ENCODE results near the gene RBM38. TPM values are rescaled to one million over a fixed set of nuclear protein-coding genes. Genes with fewer than 3 reads are reported as not detected.

Gene RBM38
- total and polyA plus RNA-seq, 7 donors, result 73.2 to 308 (median 135) TPM

DNA sequence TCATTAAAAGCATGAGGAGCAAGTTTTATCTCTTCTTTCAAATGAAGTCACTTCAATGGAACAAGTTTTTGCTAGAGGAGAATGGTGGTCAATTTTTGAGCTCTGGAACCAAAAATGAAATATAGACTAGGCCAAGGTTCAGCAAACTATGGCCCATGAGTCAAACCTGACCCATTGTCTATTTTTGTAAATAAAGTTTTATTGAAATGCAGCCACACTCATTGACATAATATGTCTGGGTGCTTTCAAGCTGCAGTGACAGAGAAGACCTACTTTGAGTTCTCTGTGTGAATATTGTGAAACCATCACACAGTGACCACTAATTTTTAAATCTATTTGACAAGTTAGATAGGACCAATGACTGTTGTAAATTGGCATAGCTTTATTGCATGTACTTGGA lies 26.7 kb upstream of the RBM38 start:
- intact Hi-C loops (cut with DNase I), result no loop called here
- H3K27ac ChIP-seq, result no peak overlapping the region
- no peaks in the 10 kb centered on the region for H3K27me3 ChIP-seq (ENCODE audit: insufficient read depth in 3 of 3, low read length in 2 of 3)
- no peaks in the 10 kb centered on the region for H3K9me3 ChIP-seq
- TF ChIP-seq, protein P1, sequence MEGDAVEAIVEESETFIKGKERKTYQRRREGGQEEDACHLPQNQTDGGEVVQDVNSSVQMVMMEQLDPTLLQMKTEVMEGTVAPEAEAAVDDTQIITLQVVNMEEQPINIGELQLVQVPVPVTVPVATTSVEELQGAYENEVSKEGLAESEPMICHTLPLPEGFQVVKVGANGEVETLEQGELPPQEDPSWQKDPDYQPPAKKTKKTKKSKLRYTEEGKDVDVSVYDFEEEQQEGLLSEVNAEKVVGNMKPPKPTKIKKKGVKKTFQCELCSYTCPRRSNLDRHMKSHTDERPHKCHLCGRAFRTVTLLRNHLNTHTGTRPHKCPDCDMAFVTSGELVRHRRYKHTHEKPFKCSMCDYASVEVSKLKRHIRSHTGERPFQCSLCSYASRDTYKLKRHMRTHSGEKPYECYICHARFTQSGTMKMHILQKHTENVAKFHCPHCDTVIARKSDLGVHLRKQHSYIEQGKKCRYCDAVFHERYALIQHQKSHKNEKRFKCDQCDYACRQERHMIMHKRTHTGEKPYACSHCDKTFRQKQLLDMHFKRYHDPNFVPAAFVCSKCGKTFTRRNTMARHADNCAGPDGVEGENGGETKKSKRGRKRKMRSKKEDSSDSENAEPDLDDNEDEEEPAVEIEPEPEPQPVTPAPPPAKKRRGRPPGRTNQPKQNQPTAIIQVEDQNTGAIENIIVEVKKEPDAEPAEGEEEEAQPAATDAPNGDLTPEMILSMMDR (IDR thresholded peaks at IDR 0.05), result no peak
- ATAC-seq (no peak), DNase-seq (no peak)
- H3K4me1 ChIP-seq, result no peaks in the 10 kb centered on the region
- H3K4me3 ChIP-seq, result no peak overlapping the region
- H3K36me3 ChIP-seq (ENCODE audit: insufficient read depth in 1 of 2, low read depth in 1 of 2), result peaks cover 25 to 79% of the 10 kb centered on the region in 2 donors

DNA sequence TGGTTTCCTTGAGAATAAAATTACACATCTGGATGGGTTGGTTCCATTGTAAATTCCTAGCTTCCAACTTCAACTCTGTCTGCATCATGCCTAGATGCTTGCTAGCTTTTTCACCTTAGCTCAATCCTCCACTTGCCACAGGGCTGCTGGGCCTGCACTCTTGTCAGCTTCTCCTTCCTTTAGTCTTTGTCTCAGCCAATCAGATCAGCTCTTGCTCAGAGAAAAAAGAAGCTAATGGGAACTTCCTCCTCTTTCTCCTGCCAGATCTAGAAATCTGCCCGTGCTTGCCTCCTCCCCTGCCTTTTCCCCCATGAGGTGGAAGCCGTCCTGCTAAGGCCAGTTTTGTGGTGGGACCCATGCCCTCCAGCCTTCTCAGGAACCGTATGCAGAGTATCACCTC lies 21.6 kb upstream of the RBM38 start:
- no peak overlapping the region for H3K27ac ChIP-seq
- no peak for ATAC-seq
- H3K4me3 ChIP-seq, result no peak overlapping the region
- TF ChIP-seq, protein P1 (IDR thresholded peaks at IDR 0.05), result no peak
- intact Hi-C loops (cut with DNase I), result no loop called here
- no peaks in the 10 kb centered on the region for H3K27me3 ChIP-seq (ENCODE audit: insufficient read depth in 3 of 3, low read length in 2 of 3)
- H3K4me1 ChIP-seq, result no peaks in the 10 kb centered on the region
- DNase-seq, result no peak
- H3K9me3 ChIP-seq, result no peaks in the 10 kb centered on the region
- WGBS, 3 donors, result 78 to 86% (median 81%) methylated on average over 3 of the region's 3 CpGs
- H3K36me3 ChIP-seq (ENCODE audit: insufficient read depth in 1 of 2, low read depth in 1 of 2), result peaks cover 40 to 100% of the 10 kb centered on the region in 2 donors

DNA sequence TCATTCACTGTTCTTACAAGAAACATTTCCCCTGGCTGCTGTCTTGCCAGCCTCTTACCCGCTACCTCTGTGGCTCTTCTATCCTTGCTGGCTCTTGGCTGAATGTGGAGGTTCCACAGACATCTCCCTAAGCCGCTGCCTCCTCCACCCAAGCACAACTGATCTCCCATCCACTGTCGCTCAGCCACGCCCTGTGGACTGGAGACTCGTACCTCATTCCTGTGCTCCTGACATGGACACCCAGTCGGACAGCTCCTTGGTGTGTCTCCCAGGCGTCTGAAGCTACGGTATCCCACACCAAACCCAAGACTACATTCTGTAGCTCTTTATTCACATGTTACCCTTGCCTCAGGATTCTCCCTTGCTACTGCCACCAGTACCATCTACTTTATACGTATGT lies 20.9 kb upstream of the RBM38 start:
- Histone ChIP-seq H3K4me1 (no peaks in the 10 kb centered on the region), H3K27me3 (ENCODE audit: insufficient read depth in 3 of 3, low read length in 2 of 3) (no peaks in the 10 kb centered on the region), H3K9me3 (no peaks in the 10 kb centered on the region), H3K4me3 (no peak overlapping the region), H3K27ac (no peak overlapping the region), H3K36me3 (ENCODE audit: insufficient read depth in 1 of 2, low read depth in 1 of 2) (peaks cover 40 to 100% of the 10 kb centered on the region in 2 donors)
- TF ChIP-seq, protein P1 (IDR thresholded peaks at IDR 0.05), result no peak
- 88 to 92% (median 92%) methylated on average over 9 of the region's 9 CpGs for WGBS, 3 donors
- DNase-seq, result no peak
- ATAC-seq, result no peak
- intact Hi-C loops (cut with DNase I), result loop anchor here (10.0 kb wide), 2 partner anchors 224 to 334 kb away; no protein-coding TSS in a partner anchor

DNA sequence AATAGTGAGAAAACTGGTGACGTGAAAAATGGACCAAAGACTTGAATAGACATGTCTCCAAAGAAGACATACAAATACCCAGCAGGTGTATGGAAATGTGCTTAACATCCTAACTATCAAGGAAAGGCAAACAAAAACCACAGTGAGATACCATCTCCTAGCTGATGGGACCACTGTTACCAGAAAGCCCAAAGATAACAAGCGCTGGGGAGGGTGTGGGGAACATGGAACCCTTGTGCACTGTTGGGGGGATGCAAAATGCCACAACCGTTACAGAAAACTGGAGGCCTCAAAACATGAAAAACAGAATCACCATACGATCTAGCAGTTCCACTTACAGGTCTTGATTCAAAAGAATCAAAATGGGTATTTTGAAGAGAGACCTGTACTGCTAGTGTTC lies 19.8 kb upstream of the RBM38 start:
- no peak overlapping the region for H3K4me3 ChIP-seq
- DNase-seq, result no peak
- 84 to 89% (median 85%) methylated on average over 4 of the region's 4 CpGs for WGBS, 3 donors
- TF ChIP-seq, protein P1 (IDR thresholded peaks at IDR 0.05), result no peak
- H3K9me3 ChIP-seq, result no peaks in the 10 kb centered on the region
- intact Hi-C loops (cut with DNase I), result loop anchor here (10.0 kb wide), 2 partner anchors 223 to 333 kb away; no protein-coding TSS in a partner anchor
- no peaks in the 10 kb centered on the region for H3K4me1 ChIP-seq
- no peaks in the 10 kb centered on the region for H3K27me3 ChIP-seq (ENCODE audit: insufficient read depth in 3 of 3, low read length in 2 of 3)
- peaks cover 34 to 100% of the 10 kb centered on the region in 2 donors for H3K36me3 ChIP-seq (ENCODE audit: insufficient read depth in 1 of 2, low read depth in 1 of 2)
- H3K27ac ChIP-seq, result no peak overlapping the region
- ATAC-seq, result no peak

DNA sequence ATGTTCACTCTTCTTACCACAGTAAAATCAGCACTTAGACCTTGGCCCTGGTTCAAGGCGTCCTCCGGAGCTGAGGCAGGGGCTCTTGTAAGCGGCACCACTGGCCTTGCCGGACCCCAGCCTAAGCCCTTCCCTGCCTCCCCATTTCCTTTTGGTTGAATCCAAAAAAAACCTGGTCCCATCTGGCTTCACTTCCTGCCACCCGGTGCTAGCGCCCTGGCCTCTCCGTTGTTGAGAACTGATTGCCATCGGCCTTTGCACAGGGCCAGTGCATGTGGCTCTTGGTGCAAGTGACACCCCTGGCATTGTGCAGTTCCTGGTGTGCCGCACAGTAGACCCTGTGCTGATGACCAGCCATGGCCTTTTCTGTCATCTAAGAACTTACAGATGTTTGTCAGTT lies 19.0 kb upstream of the RBM38 start:
- H3K9me3 ChIP-seq, result no peaks in the 10 kb centered on the region
- H3K4me1 ChIP-seq, result no peaks in the 10 kb centered on the region
- intact Hi-C loops (cut with DNase I), result loop anchor here (10.0 kb wide), 2 partner anchors 223 to 333 kb away; no protein-coding TSS in a partner anchor
- H3K36me3 ChIP-seq (ENCODE audit: insufficient read depth in 1 of 2, low read depth in 1 of 2), result peaks cover 27 to 100% of the 10 kb centered on the region in 2 donors
- ATAC-seq, result no peak
- H3K27ac ChIP-seq, result no peak overlapping the region
- H3K4me3 ChIP-seq, result no peak overlapping the region
- H3K27me3 ChIP-seq (ENCODE audit: insufficient read depth in 3 of 3, low read length in 2 of 3), result no peaks in the 10 kb centered on the region
- WGBS, 3 donors, result 67 to 83% (median 77%) methylated on average over 9 of the region's 9 CpGs
- TF ChIP-seq, protein P1 (IDR thresholded peaks at IDR 0.05), result no peak
- no peak for DNase-seq

All from psoas muscle (tissue), 8 donors.